CD4-positive, alpha-beta T cell treated with Interferon alpha-2 for 1 hour (primary cell): Measurements from ENCODE around the gene DPH6.
"Not testable (repeated sequence)": the region's sequence is repeated elsewhere in the genome, so short reads cannot be mapped to it uniquely, and the experiment has no call there.

Experiments
- DNase-seq, 2 donors: peaks; one replicate each; pipeline ENCODE4 v3.0.0-alpha.2; 2020 to 2022

DPH6 gene

GRCh38 chr15:35431281-35431680, 114.7 kb downstream of the DPH6 start:
- no peak for DNase-seq

GRCh38 chr15:35430301-35430700, 115.7 kb downstream of the DPH6 start:
- no peak for DNase-seq

- DNase-seq, result no peak
Measured at GRCh38 chr15:35427496-35427895, 118.5 kb downstream of the DPH6 start.

- no peak for DNase-seq
Measured at GRCh38 chr15:35427091-35427490, 118.9 kb downstream of the DPH6 start.

- no peak for DNase-seq
Measured at GRCh38 chr15:35410775-35411174, 135.2 kb downstream of the DPH6 start.

GRCh38 chr15:35399901-35400300, 146.1 kb downstream of the DPH6 start:
- no peak for DNase-seq

- no peak for DNase-seq
Measured at GRCh38 chr15:35397027-35397426, 148.9 kb downstream of the DPH6 start.

- no peak for DNase-seq
Measured at GRCh38 chr15:35394416-35394815, 151.5 kb downstream of the DPH6 start.

- no peak for DNase-seq
Measured at GRCh38 chr15:35393398-35393797, 152.6 kb downstream of the DPH6 start.

GRCh38 chr15:35391408-35391984, 154.5 kb downstream of the DPH6 start:
- not testable (repeated sequence) for DNase-seq

GRCh38 chr15:35383506-35383905, 162.5 kb downstream of the DPH6 start:
- DNase-seq, result no peak

- DNase-seq, result no peak
Measured at GRCh38 chr15:35381328-35381727, 164.6 kb downstream of the DPH6 start.

- no peak for DNase-seq
Measured at GRCh38 chr15:35379972-35380371, 166.0 kb downstream of the DPH6 start.

- not testable (repeated sequence) for DNase-seq
Measured at GRCh38 chr15:35378454-35378853, 167.5 kb downstream of the DPH6 start.

GRCh38 chr15:35376707-35377106, 169.3 kb downstream of the DPH6 start:
- DNase-seq, result no peak

GRCh38 chr15:35374661-35375060, 171.3 kb downstream of the DPH6 start:
- DNase-seq, result no peak

- DNase-seq, result no peak
Measured at GRCh38 chr15:35362195-35362829, 183.7 kb downstream of the DPH6 start.

- DNase-seq, result no peak
Measured at GRCh38 chr15:35358824-35359223, 187.1 kb downstream of the DPH6 start.

- DNase-seq, result no peak
Measured at GRCh38 chr15:35351059-35351458, 194.9 kb downstream of the DPH6 start.

GRCh38 chr15:35349916-35350315, 196.0 kb downstream of the DPH6 start:
- no peak for DNase-seq

- DNase-seq, result no peak
Measured at GRCh38 chr15:35330916-35331315, 215.0 kb downstream of the DPH6 start.

GRCh38 chr15:35330048-35330695, 215.8 kb downstream of the DPH6 start:
- DNase-seq, result no peak

GRCh38 chr15:35329521-35329961, 216.4 kb downstream of the DPH6 start:
- no peak for DNase-seq

GRCh38 chr15:35328836-35329235, 217.1 kb downstream of the DPH6 start:
- DNase-seq, result not testable (repeated sequence)
